ENCODE results near the gene NOTCH3. TPM values are rescaled to one million over a fixed set of nuclear protein-coding genes. Genes with fewer than 3 reads are reported as not detected.
A peak's percentile ranks its signal among the peaks of the same experiment; 100 is the strongest.

Gene NOTCH3
- total RNA-seq, 2 donors from 2014 or later = 140 to 171 TPM

- Mint-ChIP-seq H3K27ac (peak overlapping the region; percentile 88), H3K36me3 (ENCODE audit: low read depth) (peaks cover 44% of the 10 kb centered on the region)
- peak overlapping the region; percentile 50 for H3K4me3 ChIP-seq (ENCODE audit: low read length)
Measured at GRCh38 chr19:15196360-15197005, 4.3 kb downstream of the NOTCH3 start.

GRCh38 chr19:15195371-15196334 lies 5.1 kb downstream of the NOTCH3 start:
- peak; percentile 59 for TF ChIP-seq CTCF (conservative IDR thresholded peaks at IDR 0.05)
- H3K36me3 Mint-ChIP-seq (ENCODE audit: low read depth) = peaks cover 50% of the 10 kb centered on the region
- H3K27ac Mint-ChIP-seq = peak overlapping the region; percentile 88
- no peaks in the 10 kb centered on the region for H3K27me3 ChIP-seq (ENCODE audit: control insufficient read depth, insufficient read depth, low read length, poor library complexity, severe bottlenecking)
- no peaks in the 10 kb centered on the region for H3K27me3 Mint-ChIP-seq (ENCODE audit: insufficient read depth)
- DNase-seq = peak; percentile 98
- peak overlapping the region; percentile 50 for H3K4me3 ChIP-seq (ENCODE audit: low read length)
- peak overlapping the region; percentile 68 for H3K4me3 Mint-ChIP-seq
- H3K4me1 ChIP-seq (ENCODE audit: control insufficient read depth, insufficient read depth, low read length) = no peaks in the 10 kb centered on the region
- WGBS, 2 experiments (ENCODE audit: insufficient coverage in 1 of 2, insufficient read length in 1 of 2) = 6 to 7% methylated on average over 7 to 87 of the region's 91 CpGs
- no peaks in the 10 kb centered on the region for H3K9me3 Mint-ChIP-seq
- peaks cover 8% of the 10 kb centered on the region for H3K4me1 Mint-ChIP-seq
- peak overlapping the region; percentile 82 for H3K27ac ChIP-seq (ENCODE audit: low read depth, low read length)
- H3K9ac ChIP-seq (ENCODE audit: extremely low read depth, low read length, poor library complexity, severe bottlenecking) = no peak overlapping the region
- peaks cover 59% of the 10 kb centered on the region for H3K36me3 ChIP-seq (ENCODE audit: control insufficient read depth, insufficient read depth, low read length)
- H3K9me3 ChIP-seq (ENCODE audit: control insufficient read depth, low read length) = no peaks in the 10 kb centered on the region

More at GRCh38 chr19:15196360-15197005, 4.3 kb downstream of the NOTCH3 start:
- H3K9me3 ChIP-seq (ENCODE audit: control insufficient read depth, low read length) = no peaks in the 10 kb centered on the region
- no peak for TF ChIP-seq CTCF (conservative IDR thresholded peaks at IDR 0.05)
- Mint-ChIP-seq H3K4me3 (peak overlapping the region; percentile 68), H3K4me1 (peaks cover 8% of the 10 kb centered on the region), H3K27me3 (ENCODE audit: insufficient read depth) (no peaks in the 10 kb centered on the region), H3K9me3 (no peaks in the 10 kb centered on the region)
- H3K27ac ChIP-seq (ENCODE audit: low read depth, low read length) = peak overlapping the region; percentile 82
- H3K4me1 ChIP-seq (ENCODE audit: control insufficient read depth, insufficient read depth, low read length) = no peaks in the 10 kb centered on the region
- peaks cover 50% of the 10 kb centered on the region for H3K36me3 ChIP-seq (ENCODE audit: control insufficient read depth, insufficient read depth, low read length)
- no peak overlapping the region for H3K9ac ChIP-seq (ENCODE audit: extremely low read depth, low read length, poor library complexity, severe bottlenecking)
- no peaks in the 10 kb centered on the region for H3K27me3 ChIP-seq (ENCODE audit: control insufficient read depth, insufficient read depth, low read length, poor library complexity, severe bottlenecking)
- WGBS, 2 experiments (ENCODE audit: insufficient coverage in 1 of 2, insufficient read length in 1 of 2) = 82 to 100% methylated on average over 1 to 4 of the region's 4 CpGs
- DNase-seq = no peak

GRCh38 chr19:15194938-15195337 lies 5.9 kb downstream of the NOTCH3 start:
- DNase-seq = no peak
- Histone ChIP-seq H3K4me3 (ENCODE audit: low read length) (no peak overlapping the region), H3K36me3 (ENCODE audit: control insufficient read depth, insufficient read depth, low read length) (peaks cover 66% of the 10 kb centered on the region), H3K27ac (ENCODE audit: low read depth, low read length) (peak overlapping the region; percentile 51), H3K4me1 (ENCODE audit: control insufficient read depth, insufficient read depth, low read length) (no peaks in the 10 kb centered on the region), H3K27me3 (ENCODE audit: control insufficient read depth, insufficient read depth, low read length, poor library complexity, severe bottlenecking) (no peaks in the 10 kb centered on the region), H3K9me3 (ENCODE audit: control insufficient read depth, low read length) (no peaks in the 10 kb centered on the region), H3K9ac (ENCODE audit: extremely low read depth, low read length, poor library complexity, severe bottlenecking) (no peak overlapping the region)
- WGBS, 2 experiments (ENCODE audit: insufficient coverage in 1 of 2, insufficient read length in 1 of 2) = 83% methylated on average over 6 of the region's 6 CpGs; no CpG with 5 or more reads in 1 of the 2 experiments
- Mint-ChIP-seq H3K27me3 (ENCODE audit: insufficient read depth) (no peaks in the 10 kb centered on the region), H3K9me3 (no peaks in the 10 kb centered on the region), H3K27ac (no peak overlapping the region), H3K36me3 (ENCODE audit: low read depth) (peaks cover 57% of the 10 kb centered on the region), H3K4me3 (peak overlapping the region; percentile 68), H3K4me1 (peaks cover 8% of the 10 kb centered on the region)
- TF ChIP-seq CTCF (conservative IDR thresholded peaks at IDR 0.05) = no peak
